ENCODE results near the gene DIP2B. TPM values are rescaled to one million over a fixed set of nuclear protein-coding genes. Genes with fewer than 3 reads are reported as not detected.

The DIP2B gene
- total and polyA plus RNA-seq, 2 donors (not counting 1 experiment from before 2014, with no cell fraction given), result 12.6 to 21.0 TPM

DNA sequence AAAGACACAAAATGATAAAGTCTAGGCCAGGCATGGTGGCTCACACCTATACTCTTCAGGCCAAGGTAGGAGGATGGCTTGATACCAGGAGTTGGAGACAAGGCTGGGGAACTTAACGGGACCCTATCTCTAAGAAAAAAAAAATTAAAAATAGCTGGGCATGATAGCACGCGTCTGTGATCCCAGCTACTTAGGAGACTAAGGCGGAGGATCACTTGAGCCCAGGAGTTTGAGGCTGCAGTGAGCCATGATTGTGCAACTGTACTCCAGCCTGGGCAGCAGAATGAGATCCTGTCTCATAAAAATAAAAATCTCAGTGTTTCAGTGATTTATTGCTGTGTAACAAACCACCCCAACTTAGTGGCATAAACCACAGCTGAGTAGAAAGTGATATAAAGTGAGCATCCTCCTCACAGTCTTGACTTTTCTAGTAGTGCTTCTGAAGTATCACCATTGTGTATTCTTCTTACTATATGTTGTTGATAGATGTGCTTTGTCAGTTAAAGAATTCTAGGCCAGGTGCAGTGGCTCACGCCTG lies 248.5 kb downstream of the DIP2B start:
- Histone ChIP-seq H3K9ac (ENCODE audit: insufficient read depth, low read length) (no peak overlapping the region), H3K27ac (ENCODE audit: insufficient read depth, low read length) (no peak overlapping the region)
- no peak for DNase-seq (ENCODE audit: low read depth in 2 of 2)

DNA sequence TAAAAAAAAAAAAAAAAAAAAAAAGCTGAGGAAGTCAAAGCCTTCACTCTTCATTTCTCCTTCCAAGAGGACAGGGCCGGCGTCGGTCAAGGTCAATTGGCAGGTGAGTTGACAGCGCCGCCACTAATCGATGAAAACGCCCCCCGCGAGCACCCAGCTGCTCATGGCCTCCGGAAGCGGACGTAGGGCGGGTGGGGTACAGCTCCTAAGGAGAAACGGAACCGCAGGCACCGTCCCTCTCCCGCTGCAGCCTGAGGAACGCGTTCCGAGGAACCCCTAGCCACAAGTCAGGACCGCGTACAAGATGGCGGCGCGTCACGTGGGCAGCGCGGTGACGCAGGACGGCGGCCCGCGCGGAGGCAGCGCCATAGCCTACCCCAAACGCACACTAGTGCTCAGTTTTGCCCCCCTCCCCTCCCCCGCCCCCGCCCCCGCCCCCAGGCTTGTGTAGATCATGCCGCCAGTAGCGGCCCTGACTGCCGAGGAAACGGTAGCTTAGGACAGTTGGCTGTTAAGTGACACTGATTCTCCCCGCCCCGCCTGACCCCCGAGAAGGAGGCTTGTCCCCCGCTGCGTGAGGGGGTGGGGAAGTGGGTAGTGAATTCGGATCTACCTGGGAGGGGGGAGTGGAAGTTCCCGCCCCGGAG lies 259.0 kb downstream of the DIP2B start, which contains the start of gene ATF1:
ATF1 (plus strand) TSS at position 463 of the 647 bp plus-strand sequence. CDS start 16,045 bp downstream, outside the sequence.
- Histone ChIP-seq H3K4me3 (replicated peaks in 1 of 4; ENCODE audit: control extremely low read depth in 1 of 4, insufficient read depth in 1 of 4, low read depth in 3 of 4, low read length in 4 of 4) (peak within 1 kb of the TSS; percentile 76 to 87 (median 86)), H4K20me1 (ENCODE audit: control insufficient read depth, extremely low read depth, insufficient read depth, low read length) (no peaks in the 10 kb centered on the region), H3K9me3 (ENCODE audit: control insufficient read depth, insufficient read depth, low read depth, low read length) (no peaks in the 10 kb centered on the region), H3K9ac (ENCODE audit: insufficient read depth, low read length) (peak within 1 kb of the TSS; percentile 90), H3K36me3 (ENCODE audit: control insufficient read depth, insufficient read depth, low read length) (no peaks in the 10 kb centered on the region), H3K27me3 (ENCODE audit: control insufficient read depth, insufficient read depth, low read length) (no peaks in the 10 kb centered on the region), H3K27ac (ENCODE audit: insufficient read depth, low read length) (peak within 1 kb of the TSS; percentile 94), H3K4me1 (ENCODE audit: control insufficient read depth, extremely low read depth, insufficient read depth, low read length) (no peaks in the 10 kb centered on the region), H2AFZ (ENCODE audit: low read length) (peak within 1 kb of the TSS; percentile 87), H3K4me2 (ENCODE audit: extremely low read depth, insufficient read depth, low read length) (peak within 1 kb of the TSS; percentile 85), H3K79me2 (ENCODE audit: control insufficient read depth, insufficient read depth, low read length) (peaks cover 36% of the 10 kb centered on the region)
- no peak for TF ChIP-seq EZH2 (IDR thresholded peaks at IDR 0.05; ENCODE audit: low read length, missing control alignments)
- TF ChIP-seq, protein P1, sequence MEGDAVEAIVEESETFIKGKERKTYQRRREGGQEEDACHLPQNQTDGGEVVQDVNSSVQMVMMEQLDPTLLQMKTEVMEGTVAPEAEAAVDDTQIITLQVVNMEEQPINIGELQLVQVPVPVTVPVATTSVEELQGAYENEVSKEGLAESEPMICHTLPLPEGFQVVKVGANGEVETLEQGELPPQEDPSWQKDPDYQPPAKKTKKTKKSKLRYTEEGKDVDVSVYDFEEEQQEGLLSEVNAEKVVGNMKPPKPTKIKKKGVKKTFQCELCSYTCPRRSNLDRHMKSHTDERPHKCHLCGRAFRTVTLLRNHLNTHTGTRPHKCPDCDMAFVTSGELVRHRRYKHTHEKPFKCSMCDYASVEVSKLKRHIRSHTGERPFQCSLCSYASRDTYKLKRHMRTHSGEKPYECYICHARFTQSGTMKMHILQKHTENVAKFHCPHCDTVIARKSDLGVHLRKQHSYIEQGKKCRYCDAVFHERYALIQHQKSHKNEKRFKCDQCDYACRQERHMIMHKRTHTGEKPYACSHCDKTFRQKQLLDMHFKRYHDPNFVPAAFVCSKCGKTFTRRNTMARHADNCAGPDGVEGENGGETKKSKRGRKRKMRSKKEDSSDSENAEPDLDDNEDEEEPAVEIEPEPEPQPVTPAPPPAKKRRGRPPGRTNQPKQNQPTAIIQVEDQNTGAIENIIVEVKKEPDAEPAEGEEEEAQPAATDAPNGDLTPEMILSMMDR (conservative IDR thresholded peaks at IDR 0.05 in 1 of 2, IDR thresholded peaks at IDR 0.05 in 1 of 2; ENCODE audit: low read depth in 1 of 2, low read length in 2 of 2), result no peak
- peak; percentile 94 for DNase-seq (ENCODE audit: low read depth in 2 of 2)

More for the DNA sequence above, 248.5 kb downstream of the DIP2B start:
- no peak overlapping the region for H3K4me3 ChIP-seq (replicated peaks in 1 of 4; ENCODE audit: control extremely low read depth in 1 of 4, insufficient read depth in 1 of 4, low read depth in 3 of 4, low read length in 4 of 4)
- H3K9me3 ChIP-seq (ENCODE audit: control insufficient read depth, insufficient read depth, low read depth, low read length), result no peaks in the 10 kb centered on the region
- no peaks in the 10 kb centered on the region for H4K20me1 ChIP-seq (ENCODE audit: control insufficient read depth, extremely low read depth, insufficient read depth, low read length)
- no peak for TF ChIP-seq EZH2 (IDR thresholded peaks at IDR 0.05; ENCODE audit: low read length, missing control alignments)
- TF ChIP-seq, protein P1 (conservative IDR thresholded peaks at IDR 0.05 in 1 of 2, IDR thresholded peaks at IDR 0.05 in 1 of 2; ENCODE audit: low read depth in 1 of 2, low read length in 2 of 2), result no peak
- no peak overlapping the region for H2AFZ ChIP-seq (ENCODE audit: low read length)
- H3K4me1 ChIP-seq (ENCODE audit: control insufficient read depth, extremely low read depth, insufficient read depth, low read length), result no peaks in the 10 kb centered on the region
- no peak overlapping the region for H3K4me2 ChIP-seq (ENCODE audit: extremely low read depth, insufficient read depth, low read length)
- H3K36me3 ChIP-seq (ENCODE audit: control insufficient read depth, insufficient read depth, low read length), result no peaks in the 10 kb centered on the region
- H3K79me2 ChIP-seq (ENCODE audit: control insufficient read depth, insufficient read depth, low read length), result no peaks in the 10 kb centered on the region
- no peaks in the 10 kb centered on the region for H3K27me3 ChIP-seq (ENCODE audit: control insufficient read depth, insufficient read depth, low read length)

DNA sequence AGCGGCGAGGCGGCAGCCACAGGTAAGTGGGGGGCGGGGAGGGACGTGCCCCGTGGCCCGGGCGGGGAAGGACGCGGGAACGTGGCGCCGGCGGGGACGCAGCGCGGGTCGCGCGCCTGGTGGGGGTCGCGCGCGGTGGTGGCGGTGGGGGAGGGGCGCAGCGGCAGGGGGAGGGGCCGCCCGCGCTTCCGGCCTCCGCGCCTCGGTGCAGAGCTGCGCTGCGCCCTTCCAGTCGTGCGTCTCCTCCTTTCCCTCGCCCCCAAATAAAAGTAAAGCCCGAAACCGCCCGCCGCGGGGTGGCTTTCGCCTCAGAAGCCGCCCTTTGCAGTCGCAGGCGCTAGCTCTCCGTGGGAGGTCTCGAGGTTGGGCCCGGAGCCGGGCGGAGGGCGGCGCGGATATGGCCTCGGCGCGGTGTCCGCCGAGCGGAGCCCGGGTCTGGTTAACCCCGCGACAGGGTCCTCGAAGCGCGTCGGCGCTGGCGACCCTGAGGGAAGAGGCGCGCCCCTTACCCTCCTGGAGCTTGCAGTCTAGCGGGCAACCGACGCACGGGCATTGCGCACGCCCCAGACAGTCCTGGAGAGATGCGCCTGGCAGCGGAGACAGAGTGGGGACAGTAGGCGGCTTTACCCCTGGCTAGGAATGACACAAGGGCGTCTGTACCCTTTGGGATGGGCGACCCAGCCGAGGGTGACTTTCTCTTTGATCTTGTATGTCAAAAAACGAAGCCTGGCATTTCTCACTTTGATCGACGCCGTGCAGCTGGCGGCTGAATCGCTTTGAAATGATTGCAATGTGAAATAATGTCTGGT lies 259.7 kb downstream of the DIP2B start:
- Histone ChIP-seq H3K79me2 (ENCODE audit: control insufficient read depth, insufficient read depth, low read length) (peaks cover 41% of the 10 kb centered on the region), H3K4me1 (ENCODE audit: control insufficient read depth, extremely low read depth, insufficient read depth, low read length) (no peaks in the 10 kb centered on the region), H3K4me3 (replicated peaks in 1 of 4; ENCODE audit: control extremely low read depth in 1 of 4, insufficient read depth in 1 of 4, low read depth in 3 of 4, low read length in 4 of 4) (peak overlapping the region; percentile 34 to 87 (median 74)), H3K36me3 (ENCODE audit: control insufficient read depth, insufficient read depth, low read length) (no peaks in the 10 kb centered on the region), H4K20me1 (ENCODE audit: control insufficient read depth, extremely low read depth, insufficient read depth, low read length) (no peaks in the 10 kb centered on the region), H3K9ac (ENCODE audit: insufficient read depth, low read length) (peak overlapping the region; percentile 83), H3K9me3 (ENCODE audit: control insufficient read depth, insufficient read depth, low read depth, low read length) (no peaks in the 10 kb centered on the region), H2AFZ (ENCODE audit: low read length) (peak overlapping the region; percentile 67), H3K27me3 (ENCODE audit: control insufficient read depth, insufficient read depth, low read length) (no peaks in the 10 kb centered on the region), H3K4me2 (ENCODE audit: extremely low read depth, insufficient read depth, low read length) (peak overlapping the region; percentile 85), H3K27ac (ENCODE audit: insufficient read depth, low read length) (peak overlapping the region; percentile 94)
- DNase-seq (ENCODE audit: low read depth in 2 of 2), result peak; percentile 39 to 58
- no peak for TF ChIP-seq EZH2 (IDR thresholded peaks at IDR 0.05; ENCODE audit: low read length, missing control alignments)
